Measurements from ENCODE around the gene GIMAP5. TPM values are rescaled to one million over a fixed set of nuclear protein-coding genes. Genes with fewer than 3 reads are reported as not detected.

GIMAP5 gene
- total RNA-seq, 1 experiment from 2014 or later = not detected

DNA sequence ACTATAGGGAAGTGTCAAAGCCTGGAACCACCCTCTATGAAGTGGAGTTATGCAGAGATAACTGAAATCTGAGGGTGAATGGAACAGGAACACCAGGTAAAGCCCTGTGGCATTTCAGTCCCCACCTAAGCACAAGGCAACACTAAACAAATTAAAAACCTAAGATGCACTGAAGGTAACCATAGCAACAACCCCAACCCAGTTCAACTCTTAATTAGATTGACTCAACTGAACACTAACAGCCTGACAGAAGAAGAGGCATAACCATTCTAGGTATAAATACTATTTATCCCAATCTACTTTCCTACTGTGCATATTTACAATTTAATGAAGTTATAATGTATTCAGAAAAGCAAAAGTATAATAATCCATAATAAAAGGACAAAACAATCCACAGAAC lies 9.2 kb upstream of the GIMAP5 start:
- Histone ChIP-seq H3K23ac (ENCODE audit: insufficient read length, low read depth, low read length) (no peak overlapping the region), H3K27ac (ENCODE audit: insufficient read length, low read depth, low read length) (no peak overlapping the region), H4K8ac (replicated peaks; ENCODE audit: insufficient read length, low read depth, low read length) (no peak overlapping the region), H3K4ac (ENCODE audit: low read depth, low read length) (no peak overlapping the region), H3K9me3 (ENCODE audit: control insufficient read depth, low read depth, low read length) (no peaks in the 10 kb centered on the region), H3K27me3 (ENCODE audit: insufficient read depth, low read length) (peaks cover 26% of the 10 kb centered on the region), H4K5ac (ENCODE audit: insufficient read length, low read depth, low read length) (no peak overlapping the region), H4K20me1 (ENCODE audit: control insufficient read depth, insufficient read depth, insufficient read length) (no peaks in the 10 kb centered on the region), H2BK120ac (ENCODE audit: low read depth, low read length, poor library complexity, severe bottlenecking) (no peak overlapping the region), H2AFZ (ENCODE audit: low read length) (no peak overlapping the region), H2BK12ac (ENCODE audit: insufficient read length, low read depth, low read length) (no peak overlapping the region), H2BK20ac (ENCODE audit: low read depth, low read length, poor library complexity, severe bottlenecking) (no peak overlapping the region), H3K14ac (ENCODE audit: insufficient read depth, low read length) (no peak overlapping the region), H3K9ac (ENCODE audit: extremely low read depth, insufficient read length, low read length) (no peak overlapping the region), H3K23me2 (ENCODE audit: insufficient read length, low read depth, low read length, poor library complexity, severe bottlenecking) (no peaks in the 10 kb centered on the region), H2AK5ac (ENCODE audit: insufficient read length, low read length) (no peak overlapping the region), H3K4me1 (ENCODE audit: insufficient read depth, low read length) (no peaks in the 10 kb centered on the region), H3T11ph (ENCODE audit: low read length) (no peak overlapping the region), H2BK15ac (ENCODE audit: low read depth, low read length) (no peak overlapping the region), H3K56ac (ENCODE audit: insufficient read length, low read depth, low read length) (no peak overlapping the region), H4K91ac (ENCODE audit: insufficient read length, low read depth, low read length) (no peak overlapping the region), H3K79me2 (ENCODE audit: insufficient read depth, low read length) (no peaks in the 10 kb centered on the region), H3K4me2 (ENCODE audit: insufficient read depth, insufficient read length, low read length) (no peak overlapping the region), H3K79me1 (ENCODE audit: insufficient read depth, low read depth, low read length, poor library complexity, severe bottlenecking) (no peaks in the 10 kb centered on the region), H3K18ac (ENCODE audit: insufficient read length, low read depth, low read length) (no peak overlapping the region), H2BK5ac (ENCODE audit: insufficient read length, low read length) (no peak overlapping the region)
- H3K36me3 Mint-ChIP-seq (ENCODE audit: insufficient read depth in 1 of 3, low read depth in 3 of 3) = no peaks in the 10 kb centered on the region; a peak in 1 of 7 replicates
- H3K4me3 Mint-ChIP-seq = no peak overlapping the region
- H3K27me3 Mint-ChIP-seq (ENCODE audit: low read depth) = peaks cover 100% of the 10 kb centered on the region
- H3K27ac Mint-ChIP-seq = no peak overlapping the region
- no peak for DNase-seq
- H3K9me3 Mint-ChIP-seq = peaks cover 19 to 41% of the 10 kb centered on the region in 2 experiments
- no peaks in the 10 kb centered on the region for H3K4me1 Mint-ChIP-seq
- no peak for TF ChIP-seq CTCF (conservative IDR thresholded peaks at IDR 0.05)
